NK-92 (cell line): ENCODE results near the gene GON7.
"Not testable (repeated sequence)": the region's sequence is repeated elsewhere in the genome, so short reads cannot be mapped to it uniquely, and the experiment has no call there.

Experiments used
- DNase-seq: peaks from one replicate; lab custom pipeline; 2025; ENCODE audit not compliant: unreplicated experiment; lab: John Stamatoyannopoulos, UW

GON7 gene

GRCh38 chr14:93159625-93160352, 47.1 kb downstream of the GON7 start:
- DNase-seq = not testable (repeated sequence)

GRCh38 chr14:93158349-93158748, 48.5 kb downstream of the GON7 start:
- DNase-seq = not testable (repeated sequence)

- DNase-seq = no peak
These were observed 50.0 kb downstream of the GON7 start for GRCh38 chr14:93156693-93157369.

- no peak for DNase-seq
These were observed 51.2 kb downstream of the GON7 start for GRCh38 chr14:93155667-93156066.

DNA sequence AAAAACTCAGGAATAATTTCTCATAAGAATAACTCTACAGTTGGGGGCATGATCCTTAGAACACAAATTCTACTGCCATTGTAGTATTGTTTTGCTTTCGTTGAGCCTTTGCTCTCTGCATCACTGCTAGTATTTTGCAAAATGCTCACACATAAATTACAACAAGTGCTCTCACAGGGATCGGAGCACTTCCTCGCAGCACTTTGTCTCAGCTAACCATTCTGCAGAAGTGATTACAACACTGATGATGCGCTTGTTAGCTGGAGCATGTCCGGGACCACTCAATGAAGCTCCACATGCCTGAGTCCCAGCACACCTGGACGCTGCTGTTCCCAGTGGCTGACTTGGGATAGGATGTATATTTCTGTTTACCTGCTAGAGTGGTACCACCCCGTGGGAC, 53.7 kb downstream of the GON7 start:
- DNase-seq = no peak
